D341Med (cell line): ENCODE data around the gene UIMC1.

Experiments
- DNase-seq: peaks from one replicate; pipeline ENCODE4 v3.0.0; 2012; ENCODE audit warnings: low spot score

UIMC1 gene

GRCh38 chr5:176902102-176902814 lies 104.3 kb downstream of the UIMC1 start:
- DNase-seq = no peak

GRCh38 chr5:176901260-176902101 lies 105.1 kb downstream of the UIMC1 start:
- DNase-seq = no peak

- no peak for DNase-seq
These were observed 105.8 kb downstream of the UIMC1 start for GRCh38 chr5:176900780-176901204.

- no peak for DNase-seq
These were observed 106.4 kb downstream of the UIMC1 start for GRCh38 chr5:176899946-176900779.

GRCh38 chr5:176899296-176899891 lies 107.2 kb downstream of the UIMC1 start, which contains the start of gene HK3:
Gene HK3, minus strand, starts transcription at chr5:176899346. Its CDS starts 3,187 bp downstream, at chr5:176896159.
- DNase-seq = no peak

- no peak for DNase-seq
These were observed 109.3 kb downstream of the UIMC1 start for GRCh38 chr5:176897263-176897662.

GRCh38 chr5:176895831-176896230 lies 110.7 kb downstream of the UIMC1 start:
- DNase-seq = no peak

GRCh38 chr5:176894298-176894697 lies 112.3 kb downstream of the UIMC1 start:
- DNase-seq = no peak

GRCh38 chr5:176892663-176893062 lies 113.9 kb downstream of the UIMC1 start:
- no peak for DNase-seq

- DNase-seq = no peak
These were observed 115.1 kb downstream of the UIMC1 start for GRCh38 chr5:176891331-176891958.

GRCh38 chr5:176890455-176891330 lies 115.9 kb downstream of the UIMC1 start:
- DNase-seq = no peak

GRCh38 chr5:176889321-176890280 lies 117.0 kb downstream of the UIMC1 start:
- DNase-seq = no peak

- no peak for DNase-seq
These were observed 117.8 kb downstream of the UIMC1 start for GRCh38 chr5:176888865-176889165.

GRCh38 chr5:176888016-176888864 lies 118.3 kb downstream of the UIMC1 start:
- DNase-seq = no peak

GRCh38 chr5:176887252-176887849 lies 119.2 kb downstream of the UIMC1 start:
- DNase-seq = no peak

- DNase-seq = no peak
These were observed 120.0 kb downstream of the UIMC1 start for GRCh38 chr5:176886336-176887251.

GRCh38 chr5:176884571-176884890 lies 122.0 kb downstream of the UIMC1 start:
- DNase-seq = no peak
